Occipital lobe (tissue), 3 donors: Measurements from ENCODE around the gene VSX2. TPM values are rescaled to one million over a fixed set of nuclear protein-coding genes. Genes with fewer than 3 reads are reported as not detected.
A peak's percentile ranks its signal among the peaks of the same experiment; 100 is the strongest.

Source experiments
- DNase-seq: peaks from one replicate; lab custom pipeline; 2025; lab: John Stamatoyannopoulos, UW
- small RNA-seq: library from RNA; depleted of rRNA; stranded (forward); fragments of <200 nt; gene quantifications from one replicate; pipeline ENCODE3, GENCODE V24; 2014
- total RNA-seq: library from RNA; depleted of rRNA; stranded (reverse); fragments of >200 nt; gene quantifications from one replicate; pipeline ENCODE4 v1.2.3, GENCODE V29; 2014

The VSX2 gene
- total RNA-seq, 1 donor from 2014 or later, result not detected

DNA sequence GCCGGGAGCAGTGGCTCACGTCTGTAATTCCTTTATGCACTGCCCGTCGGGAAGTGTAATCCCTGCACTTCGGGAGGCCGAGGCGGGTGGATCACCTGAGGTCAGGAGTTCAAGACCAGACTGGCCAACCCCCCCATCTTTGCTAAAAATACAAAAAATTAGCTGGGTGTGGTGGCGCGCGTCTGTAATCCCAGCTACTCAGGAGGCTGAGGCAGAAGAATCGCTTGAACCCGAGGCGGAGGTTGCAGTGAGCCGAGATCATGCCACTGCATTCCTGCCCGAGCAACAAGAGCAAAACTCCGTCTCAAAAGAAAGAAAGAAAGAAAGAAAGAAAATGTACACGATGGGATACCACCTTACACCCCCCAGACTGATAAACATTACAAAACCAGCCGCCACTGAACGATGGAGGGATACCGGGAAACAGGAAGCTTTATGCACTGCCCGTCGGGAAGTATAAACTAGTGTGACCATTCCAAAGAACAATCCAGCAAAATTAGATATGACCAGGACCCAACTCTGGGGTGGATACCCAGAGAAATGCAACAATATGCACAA lies 62.4 kb downstream of the VSX2 start:
- DNase-seq, result no peak

GRCh38 chr14:74302152-74302628 lies 62.9 kb downstream of the VSX2 start:
- DNase-seq, result no peak

- DNase-seq, result peak; percentile 91
Observed at GRCh38 chr14:74302634-74303569, 63.7 kb downstream of the VSX2 start, which contains the start of gene ABCD4. ABCD4 (minus strand) TSS chr14:74302934; CDS start chr14:74302912, 22 bp downstream.

GRCh38 chr14:74308695-74309094 lies 69.4 kb downstream of the VSX2 start:
- DNase-seq, result no peak

GRCh38 chr14:74309125-74310022 lies 70.1 kb downstream of the VSX2 start:
- no peak for DNase-seq

DNA sequence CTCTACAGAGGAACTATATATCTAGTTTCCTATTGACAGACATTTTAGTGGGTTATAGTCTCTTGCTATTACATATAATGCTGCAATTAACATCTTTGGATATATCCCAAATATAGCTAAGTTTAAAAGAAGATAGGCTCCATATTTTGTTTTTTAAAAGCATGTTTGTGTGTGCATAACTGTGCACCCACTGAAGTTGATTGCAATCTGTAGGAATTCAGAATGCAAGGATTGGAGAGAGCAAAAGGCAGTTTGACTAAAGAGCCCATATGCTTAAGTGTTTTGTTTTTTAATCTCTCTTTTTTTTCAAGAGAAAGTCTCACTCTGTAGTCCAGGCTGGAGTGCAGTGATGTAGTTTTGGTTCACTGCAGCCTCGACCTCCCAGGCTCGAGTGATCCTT lies 72.9 kb downstream of the VSX2 start:
- no peak for DNase-seq

Small RNA genes lying within 50 kb of the gene (small RNA-seq; reads per million reads assigned to genes)
- not detected for gene AC006349.1

Other genes starting within 250 kb of the VSX2 start
- 6.4 TPM for gene ENTPD5, start 220.2 kb upstream of the VSX2 start, total RNA-seq
- 8.9 TPM for gene BBOF1, start 220.1 kb upstream of the VSX2 start, total RNA-seq
- gene ALDH6A1, start 155.0 kb upstream of the VSX2 start, total RNA-seq, result 28.7 TPM
- 14.3 TPM for gene LIN52, start 154.5 kb upstream of the VSX2 start, total RNA-seq
- 22.3 TPM for gene ABCD4, start 63.5 kb downstream of the VSX2 start, total RNA-seq
- gene VRTN, start 109.0 kb downstream of the VSX2 start, total RNA-seq, result not detected
- gene SYNDIG1L, start 186.8 kb downstream of the VSX2 start, total RNA-seq, result 1.1 TPM